Mesendoderm (in vitro differentiated cells): ENCODE measurements around the gene DLX1.

Experiments
- DNase-seq: peaks from one replicate; pipeline ENCODE4 v3.0.0; 2013
- H2AK5ac ChIP-seq: 2 replicates; pipeline ENCODE4 v1.6.1; 2013; ENCODE audit warnings: low read length, inconsistent platforms
- H2BK120ac ChIP-seq: 2 replicates; pipeline ENCODE4 v1.6.1; 2013; ENCODE audit warnings: low read depth, mild to moderate bottlenecking, low read length, moderate library complexity, mixed read lengths
- H2BK15ac ChIP-seq: replicated peaks from 2 replicates; pipeline ENCODE4 v1.6.1; 2013; ENCODE audit warnings: low read depth, mild to moderate bottlenecking, moderate library complexity
- H2BK5ac ChIP-seq: 2 replicates; pipeline ENCODE4 v1.6.1; 2013; ENCODE audit warnings: low read length, inconsistent platforms
- H3K18ac ChIP-seq: 2 replicates; pipeline ENCODE4 v1.6.1; 2013; ENCODE audit warnings: mild to moderate bottlenecking, low read length, mixed read lengths
- H3K23ac ChIP-seq: one replicate; pipeline ENCODE4 v1.6.1; 2013; ENCODE audit warnings: low read length
- H3K27ac ChIP-seq: 2 replicates; pipeline ENCODE4 v1.5.1; 2013; ENCODE audit warnings: low read depth, mild to moderate bottlenecking, inconsistent platforms, low read length, moderate library complexity
- H3K27me3 ChIP-seq: 2 replicates; pipeline ENCODE4 v1.6.1; 2013; ENCODE audit warnings: low read length, control low read depth, mild to moderate bottlenecking, inconsistent platforms; ENCODE audit not compliant: insufficient read depth, poor library complexity
- H3K36me3 ChIP-seq: 2 replicates; pipeline ENCODE4 v1.6.1; 2013; ENCODE audit warnings: low read length, inconsistent platforms; ENCODE audit not compliant: control insufficient read depth, insufficient read depth
- H3K4ac ChIP-seq: one replicate; pipeline ENCODE4 v1.6.1; 2013; ENCODE audit warnings: low read depth, mild to moderate bottlenecking, low read length, moderate library complexity
- H3K4me1 ChIP-seq: 2 replicates; pipeline ENCODE4 v1.6.1; 2013; ENCODE audit warnings: low read depth, low read length, inconsistent platforms; ENCODE audit not compliant: control insufficient read depth
- H3K4me2 ChIP-seq: 2 replicates; pipeline ENCODE4 v1.6.1; 2013; ENCODE audit warnings: low read length
- H3K4me3 ChIP-seq: 2 replicates; pipeline ENCODE4 v1.5.1; 2013; ENCODE audit warnings: mild to moderate bottlenecking, low read length
- H3K56ac ChIP-seq: one replicate; pipeline ENCODE4 v1.6.1; 2013; ENCODE audit warnings: low read length
- H3K79me1 ChIP-seq: 2 replicates; pipeline ENCODE4 v1.6.1; 2013; ENCODE audit warnings: low read length, inconsistent platforms
- H3K79me2 ChIP-seq: 2 replicates; pipeline ENCODE4 v1.6.1; 2013; ENCODE audit warnings: mild to moderate bottlenecking, low read length; ENCODE audit not compliant: control insufficient read depth, insufficient read depth
- H3K9ac ChIP-seq: 2 replicates; pipeline ENCODE4 v1.6.1; 2013; ENCODE audit warnings: low read length, inconsistent platforms
- H4K5ac ChIP-seq: one replicate; pipeline ENCODE4 v1.6.1; 2013; ENCODE audit warnings: low read length
- H4K8ac ChIP-seq: one replicate; pipeline ENCODE4 v1.6.1; 2013; ENCODE audit warnings: low read depth, mild to moderate bottlenecking, control low read depth, low read length, moderate library complexity
- WGBS: extraction: QIAGEN DNeasy Blood & Tissue Kit; methylation state at CpG from one replicate; pipeline ENCODE4 v1.1.7; 2013; ENCODE audit warnings: low lambda C conversion rate, missing lambda C conversion rate; ENCODE audit not compliant: insufficient coverage; ENCODE audit errors: extremely low coverage; 5-methylcytosine and 5-hydroxymethylcytosine counted together

Gene DLX1

DNA sequence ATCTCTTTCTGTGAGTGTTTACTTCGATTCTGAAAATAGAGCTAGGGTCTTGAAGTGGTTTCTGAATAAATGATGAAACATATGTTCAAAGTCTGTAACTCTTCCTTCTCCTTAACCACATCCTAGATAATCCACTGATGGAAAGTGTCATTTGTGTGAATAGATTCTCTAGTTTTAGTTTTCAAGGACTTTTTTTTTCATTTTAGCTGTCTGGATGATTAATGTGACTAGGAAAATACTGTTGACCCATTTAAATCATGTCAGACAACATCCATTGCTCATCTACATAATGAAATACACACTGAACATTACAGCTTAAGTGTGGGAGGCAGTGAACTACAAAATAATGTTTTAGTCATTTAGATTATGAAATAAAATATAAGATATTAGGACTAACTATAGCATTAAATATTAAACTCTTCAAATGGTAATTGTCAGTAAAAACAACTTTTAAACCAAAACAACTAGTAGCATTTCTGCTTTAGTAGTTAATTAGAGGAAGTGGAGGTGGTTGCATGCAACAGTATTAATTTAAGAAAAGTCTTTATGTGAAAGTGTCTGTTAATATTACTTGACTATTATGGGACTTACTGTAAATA lies 39.1 kb upstream of the DLX1 start:
- H3K27me3 ChIP-seq, result no peaks in the 10 kb centered on the region
- H4K5ac ChIP-seq, result no peak overlapping the region
- H3K36me3 ChIP-seq, result no peaks in the 10 kb centered on the region
- H3K4me3 ChIP-seq, result no peak overlapping the region
- DNase-seq, result no peak
- no peak overlapping the region for H3K56ac ChIP-seq
- no peak overlapping the region for H2BK15ac ChIP-seq
- no peak overlapping the region for H3K4ac ChIP-seq
- H4K8ac ChIP-seq, result no peak overlapping the region
- H3K23ac ChIP-seq, result no peak overlapping the region
- H2BK5ac ChIP-seq, result no peak overlapping the region
- H3K9ac ChIP-seq, result no peak overlapping the region
- no peaks in the 10 kb centered on the region for H3K79me1 ChIP-seq
- H3K4me1 ChIP-seq, result no peaks in the 10 kb centered on the region
- no peak overlapping the region for H2AK5ac ChIP-seq
- no CpG with 5 or more reads among the region's 1 CpG for WGBS
- no peak overlapping the region for H3K4me2 ChIP-seq
- H3K18ac ChIP-seq, result no peak overlapping the region
- no peak overlapping the region for H3K27ac ChIP-seq
- no peak overlapping the region for H2BK120ac ChIP-seq
- no peaks in the 10 kb centered on the region for H3K79me2 ChIP-seq

DNA sequence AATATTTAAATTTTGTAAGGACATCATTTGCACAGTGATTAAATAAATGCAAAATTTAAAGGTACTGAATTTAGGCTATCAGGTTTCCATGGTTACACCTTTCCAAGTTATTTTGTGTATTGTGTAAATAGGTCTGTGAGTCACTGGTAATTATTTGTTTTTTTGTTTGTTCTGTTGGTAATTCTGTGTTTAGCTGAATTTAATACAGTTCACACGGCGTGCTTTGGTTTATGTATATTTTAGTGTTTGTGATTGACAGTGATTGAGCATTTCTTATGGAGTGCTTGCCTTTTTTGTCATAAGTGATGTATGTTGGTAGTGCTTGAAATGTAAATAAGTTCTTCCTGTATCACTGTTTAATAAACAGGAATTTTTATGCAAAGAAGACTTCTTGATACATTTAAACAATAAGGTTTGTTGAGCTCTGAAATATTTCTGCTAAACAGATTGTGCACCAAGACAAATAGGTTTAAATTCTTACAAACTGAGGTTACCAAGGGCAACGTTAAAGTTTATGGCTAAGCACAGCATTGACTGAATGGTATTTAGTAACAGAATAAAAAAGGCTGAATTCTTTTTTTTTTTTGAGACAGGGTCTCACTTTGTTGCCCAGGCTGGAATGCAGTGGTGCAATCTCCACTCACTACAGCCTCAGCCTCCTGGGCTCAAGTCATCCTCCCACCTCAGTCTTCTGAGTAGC lies 38.3 kb upstream of the DLX1 start:
- Histone ChIP-seq H2BK5ac (no peak overlapping the region), H3K23ac (no peak overlapping the region), H3K4me1 (no peaks in the 10 kb centered on the region), H3K18ac (no peak overlapping the region), H3K9ac (no peak overlapping the region), H2BK15ac (no peak overlapping the region), H3K27ac (no peak overlapping the region), H3K4me3 (no peak overlapping the region), H4K5ac (no peak overlapping the region), H3K36me3 (no peaks in the 10 kb centered on the region), H3K56ac (no peak overlapping the region), H2AK5ac (no peak overlapping the region), H3K4me2 (no peak overlapping the region), H3K79me1 (no peaks in the 10 kb centered on the region), H2BK120ac (no peak overlapping the region), H3K4ac (no peak overlapping the region), H4K8ac (no peak overlapping the region), H3K79me2 (no peaks in the 10 kb centered on the region), H3K27me3 (no peaks in the 10 kb centered on the region)
- WGBS, result no CpG with 5 or more reads among the region's 3 CpGs
- DNase-seq, result no peak

DNA sequence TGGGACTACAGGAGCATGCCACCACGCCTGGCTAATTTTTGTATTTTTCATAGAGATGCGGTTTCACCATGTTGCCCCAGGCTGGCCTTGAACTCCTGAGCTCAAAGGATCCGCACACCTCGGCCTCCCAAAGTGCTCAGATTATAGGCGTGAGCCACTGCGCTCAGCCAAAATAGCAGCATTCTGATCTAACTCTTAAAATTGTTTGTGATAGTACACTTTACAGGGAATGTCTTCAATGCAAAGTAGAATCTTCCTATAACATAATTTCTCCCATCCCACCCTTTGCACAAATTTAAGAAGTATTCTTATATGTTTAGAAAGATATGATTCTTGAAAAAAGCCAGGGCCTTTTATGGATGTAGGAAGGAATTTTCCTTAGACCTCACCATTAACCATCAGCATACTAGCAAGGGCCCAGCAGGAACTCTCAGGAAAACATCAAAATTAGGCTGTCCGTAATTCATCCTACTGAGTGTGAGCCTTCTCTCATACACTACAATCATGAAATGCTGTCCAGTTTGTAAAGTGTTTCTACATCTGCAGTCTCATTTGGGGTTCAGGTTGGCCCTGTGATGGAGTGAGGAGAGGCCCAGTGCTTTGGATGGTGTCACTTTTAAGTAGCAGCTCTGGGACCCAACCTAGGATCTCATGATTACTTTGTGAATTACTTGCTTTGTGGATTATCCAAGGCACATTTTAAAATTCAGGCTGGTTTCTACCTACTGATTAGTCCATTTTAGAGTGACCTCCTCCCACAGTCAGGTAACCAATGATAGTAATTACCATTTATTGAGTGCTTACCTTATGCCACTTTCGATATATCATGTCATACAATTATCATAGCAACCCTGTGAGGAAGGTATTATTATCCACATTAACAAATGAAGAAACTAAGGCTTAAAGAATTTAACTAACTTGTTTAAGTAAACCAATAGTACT lies 37.5 kb upstream of the DLX1 start:
- no peaks in the 10 kb centered on the region for H3K79me2 ChIP-seq
- H3K27ac ChIP-seq, result no peak overlapping the region
- H3K27me3 ChIP-seq, result no peaks in the 10 kb centered on the region
- H2BK15ac ChIP-seq, result no peak overlapping the region
- no peaks in the 10 kb centered on the region for H3K4me1 ChIP-seq
- no peak overlapping the region for H3K4me3 ChIP-seq
- no peak for DNase-seq
- H2BK120ac ChIP-seq, result no peak overlapping the region
- H3K4ac ChIP-seq, result no peak overlapping the region
- H4K5ac ChIP-seq, result no peak overlapping the region
- no peak overlapping the region for H3K18ac ChIP-seq
- no CpG with 5 or more reads among the region's 8 CpGs for WGBS
- no peak overlapping the region for H3K9ac ChIP-seq
- H3K79me1 ChIP-seq, result no peaks in the 10 kb centered on the region
- no peak overlapping the region for H3K4me2 ChIP-seq
- H3K56ac ChIP-seq, result no peak overlapping the region
- H4K8ac ChIP-seq, result no peak overlapping the region
- H3K36me3 ChIP-seq, result no peaks in the 10 kb centered on the region
- H2BK5ac ChIP-seq, result no peak overlapping the region
- no peak overlapping the region for H3K23ac ChIP-seq
- no peak overlapping the region for H2AK5ac ChIP-seq

DNA sequence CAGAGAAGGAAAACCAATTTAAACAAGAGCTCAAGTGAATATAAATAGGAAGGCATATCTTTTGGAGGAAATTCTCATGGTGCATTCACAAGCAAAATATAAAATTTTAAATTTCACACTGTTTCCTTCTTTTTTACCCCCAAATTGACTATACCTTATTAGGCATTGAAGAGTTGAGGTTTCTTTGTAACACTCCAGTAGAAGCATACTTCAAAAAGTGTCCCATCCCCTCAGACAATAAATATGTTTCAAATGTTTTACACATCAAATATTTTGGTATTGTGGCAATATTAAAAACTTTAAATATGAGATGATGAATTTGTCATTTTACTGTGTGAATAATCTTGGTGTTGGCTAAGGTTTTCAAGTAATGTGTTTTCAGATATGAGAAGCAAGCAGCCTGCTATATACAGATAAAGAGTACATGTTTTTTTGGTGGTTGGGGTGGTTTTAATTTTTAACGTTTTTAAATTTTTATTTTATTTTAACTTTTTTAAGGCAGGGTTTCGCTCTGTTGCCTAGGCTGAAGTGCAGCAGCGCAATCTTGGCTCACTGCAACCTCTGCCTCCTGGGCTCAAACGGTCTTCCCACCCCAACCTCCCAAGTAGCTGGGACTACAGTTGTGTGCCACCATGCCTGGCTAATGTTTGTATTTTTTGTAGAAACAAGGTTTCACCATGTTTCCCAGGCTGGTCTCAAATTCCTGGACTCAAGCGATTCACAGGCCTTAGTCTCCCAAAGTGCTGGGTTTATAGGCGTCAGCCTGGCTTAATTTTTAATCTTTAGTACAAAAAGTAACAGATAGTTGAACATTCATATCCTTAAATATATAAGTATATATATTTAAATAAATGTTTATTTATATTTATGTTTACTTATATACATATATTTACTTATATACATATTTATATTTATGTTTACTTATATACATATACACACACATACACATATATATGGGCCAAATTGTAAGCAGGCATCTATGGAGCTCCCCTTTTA lies 36.5 kb upstream of the DLX1 start:
- Histone ChIP-seq H3K79me1 (no peaks in the 10 kb centered on the region), H3K4me3 (no peak overlapping the region), H3K36me3 (no peaks in the 10 kb centered on the region), H3K18ac (no peak overlapping the region), H3K56ac (no peak overlapping the region), H4K5ac (no peak overlapping the region), H3K9ac (no peak overlapping the region), H2BK5ac (no peak overlapping the region), H3K4me1 (no peaks in the 10 kb centered on the region), H3K27ac (no peak overlapping the region), H3K4me2 (no peak overlapping the region), H2AK5ac (no peak overlapping the region), H2BK15ac (no peak overlapping the region), H3K79me2 (no peaks in the 10 kb centered on the region), H2BK120ac (no peak overlapping the region), H3K4ac (no peak overlapping the region), H4K8ac (no peak overlapping the region), H3K23ac (no peak overlapping the region), H3K27me3 (no peaks in the 10 kb centered on the region)
- 100% methylated on average over 1 of the region's 6 CpGs for WGBS
- no peak for DNase-seq

DNA sequence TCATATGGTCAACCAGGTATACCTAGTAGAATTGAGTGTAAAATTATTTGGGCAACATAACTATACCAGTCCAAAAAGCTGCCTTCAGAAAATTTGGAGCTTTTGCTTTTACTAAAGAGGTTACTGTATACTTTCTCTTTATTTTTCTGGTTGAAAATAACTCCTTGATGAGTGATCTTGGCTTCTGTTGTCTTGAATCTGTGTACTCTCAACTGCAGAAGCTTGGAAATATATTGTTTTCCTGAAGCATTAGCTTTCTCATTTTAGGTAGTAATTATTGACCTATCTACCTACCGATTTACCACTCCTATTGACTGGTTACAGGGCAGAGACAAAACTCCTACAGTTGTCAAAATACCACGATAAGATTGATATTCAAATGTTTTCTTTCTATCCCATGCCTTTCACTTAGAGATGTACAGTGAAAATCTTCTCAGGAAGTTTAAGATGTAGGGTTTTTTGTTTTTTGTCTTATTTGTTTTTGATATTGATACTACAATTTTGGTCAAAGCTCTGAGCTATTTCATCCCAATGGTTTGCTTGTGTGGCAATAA lies 35.7 kb upstream of the DLX1 start:
- H2BK120ac ChIP-seq, result no peak overlapping the region
- no peak overlapping the region for H3K23ac ChIP-seq
- H4K5ac ChIP-seq, result no peak overlapping the region
- no peak overlapping the region for H3K4me3 ChIP-seq
- H3K4ac ChIP-seq, result no peak overlapping the region
- no peak overlapping the region for H4K8ac ChIP-seq
- no peak for DNase-seq
- H3K4me2 ChIP-seq, result no peak overlapping the region
- H2BK5ac ChIP-seq, result no peak overlapping the region
- no peak overlapping the region for H3K27ac ChIP-seq
- no peaks in the 10 kb centered on the region for H3K4me1 ChIP-seq
- no peaks in the 10 kb centered on the region for H3K36me3 ChIP-seq
- no peak overlapping the region for H3K56ac ChIP-seq
- no CpG with 5 or more reads among the region's 2 CpGs for WGBS
- H3K79me1 ChIP-seq, result no peaks in the 10 kb centered on the region
- no peak overlapping the region for H3K9ac ChIP-seq
- H2AK5ac ChIP-seq, result no peak overlapping the region
- H2BK15ac ChIP-seq, result no peak overlapping the region
- no peaks in the 10 kb centered on the region for H3K27me3 ChIP-seq
- no peaks in the 10 kb centered on the region for H3K79me2 ChIP-seq
- no peak overlapping the region for H3K18ac ChIP-seq
